HG03571 (cell line): ENCODE measurements around the gene CDH15.
"Not testable (repeated sequence)": the region's sequence is repeated elsewhere in the genome, so short reads cannot be mapped to it uniquely, and the experiment has no call there.

Experiments used
- ATAC-seq: cut with Tn5 transposase; IDR thresholded peaks from one replicate; pipeline ENCODE4 v1.9.1; 2021; ENCODE audit not compliant: unreplicated experiment

The CDH15 gene

GRCh38 chr16:89155851-89156739 lies 15.5 kb upstream of the CDH15 start:
- ATAC-seq = no peak

GRCh38 chr16:89156740-89157645 lies 14.6 kb upstream of the CDH15 start:
- no peak for ATAC-seq

GRCh38 chr16:89157778-89158177 lies 13.8 kb upstream of the CDH15 start:
- no peak for ATAC-seq

GRCh38 chr16:89159066-89159849 lies 12.3 kb upstream of the CDH15 start:
- ATAC-seq = no peak

GRCh38 chr16:89159850-89160354 lies 11.6 kb upstream of the CDH15 start:
- no peak for ATAC-seq

GRCh38 chr16:89160977-89161701 lies 10.4 kb upstream of the CDH15 start:
- ATAC-seq = no peak

GRCh38 chr16:89161763-89162713 lies 9.5 kb upstream of the CDH15 start:
- ATAC-seq = no peak

GRCh38 chr16:89163297-89163696 lies 8.3 kb upstream of the CDH15 start:
- no peak for ATAC-seq

GRCh38 chr16:89164436-89164835 lies 7.1 kb upstream of the CDH15 start:
- ATAC-seq = no peak

GRCh38 chr16:89164847-89165680 lies 6.5 kb upstream of the CDH15 start:
- ATAC-seq = no peak

- ATAC-seq = not testable (repeated sequence)
Measured at GRCh38 chr16:89165681-89165979, 5.9 kb upstream of the CDH15 start.

- ATAC-seq = no peak
Measured at GRCh38 chr16:89166696-89167424, 4.7 kb upstream of the CDH15 start.

- no peak for ATAC-seq
Measured at GRCh38 chr16:89167425-89167941, 4.1 kb upstream of the CDH15 start.

GRCh38 chr16:89168381-89169189 lies 3.0 kb upstream of the CDH15 start:
- ATAC-seq = no peak

- no peak for ATAC-seq
Measured at GRCh38 chr16:89169778-89170177, 1.8 kb upstream of the CDH15 start.

- no peak for ATAC-seq
Measured at GRCh38 chr16:89170346-89171215, 967 bp upstream of the CDH15 start.
